ENCODE data around the gene OSBPL9. TPM values are rescaled to one million over a fixed set of nuclear protein-coding genes. Genes with fewer than 3 reads are reported as not detected.
A peak's percentile ranks its signal among the peaks of the same experiment; 100 is the strongest.

OSBPL9 gene
- total and polyA plus RNA-seq, 10 of the 15 experiments (the other 5 are each of a cell fraction or from before 2014, with no cell fraction given) = 25.9 to 156 (median 108) TPM

- no peak overlapping the region for H2AFZ ChIP-seq (ENCODE audit: control insufficient read depth, low read depth, low read length)
- H3K4me1 ChIP-seq (ENCODE audit: control insufficient read depth, insufficient read depth, low read length) = peaks cover 34% of the 10 kb centered on the region; the same call in 1 of the 2 replicates
- no peaks in the 10 kb centered on the region for H4K20me1 ChIP-seq (ENCODE audit: control insufficient read depth, insufficient read depth)
- ChIA-PET SMC1A (ENCODE audit: uncharacterized antibody, unreplicated experiment) (interaction anchor here (0.7 to 14.3 kb wide), 3 partner anchors 13 to 22 kb away, joined by 4 to 154 read pairs (median 4); no protein-coding TSS in a partner anchor), RAD21 (ENCODE audit: unreplicated experiment) (interaction anchor here (1.1 to 5.5 kb wide), 3 partner anchors 9 to 14 kb away, joined by 3 to 50 read pairs (median 4); no protein-coding TSS in a partner anchor), POLR2A (interaction anchor here (0.6 to 9.1 kb wide), 2 partner anchors 12 to 315 kb away, joined by 4 to 99 read pairs; partner anchors contain the start of gene BTF3L4), CTCF (interaction anchor here (0.5 to 1.4 kb wide), 8 partner anchors 9 to 253 kb away, joined by 3 to 5 read pairs (median 3); no protein-coding TSS in a partner anchor)
- ATAC-seq (no peak), DNase-seq (ENCODE audit: low read depth, low spot score) (no peak), FAIRE-seq (no peak)
- intact Hi-C loops (cut with micrococcal nuclease; ENCODE audit: unreplicated experiment) = no loop called here
- in situ Hi-C loops (cut with MboI) = no loop called here
- H3K4me3 ChIP-seq = 0 out of 2 replicates have a peak overlapping the region, but pooled peaks have one; percentile 12
- peak overlapping the region; percentile 7; the same call in 1 of the 2 replicates for H3K27ac ChIP-seq (ENCODE audit: control insufficient read depth, insufficient read depth)
- no peak overlapping the region for H3K9ac ChIP-seq (ENCODE audit: control insufficient read depth, insufficient read depth, low read length)
- BruUV-seq (replicated peaks) = no TSS peak
- H3K4me2 ChIP-seq (ENCODE audit: control insufficient read depth, insufficient read depth) = no peak overlapping the region; the same call in 1 of the 2 replicates
- H3K79me2 ChIP-seq (ENCODE audit: control insufficient read depth, insufficient read depth, low read length) = peaks cover 80% of the 10 kb centered on the region
- no peaks in the 10 kb centered on the region for H3K9me3 ChIP-seq (replicated peaks; ENCODE audit: control insufficient read depth, insufficient read depth, low read length)
- WGBS (ENCODE audit: insufficient coverage, insufficient replicate concordance, low lambda C conversion rate, missing lambda C conversion rate) = 95% methylated on average over 1 of the region's 1 CpG
- H3K36me3 ChIP-seq (ENCODE audit: control insufficient read depth in 2 of 2, insufficient read depth in 2 of 2, low read length in 1 of 2) = peaks cover 0 to 3% of the 10 kb centered on the region in 2 experiments; a peak in 1 of 4 replicates
- H3K27me3 ChIP-seq (replicated peaks in 1 of 2; ENCODE audit: control insufficient read depth in 2 of 2, insufficient read depth in 2 of 2, low read length in 1 of 2) = no peaks in the 10 kb centered on the region
- TF ChIP-seq SMAD5 (IDR thresholded peaks at IDR 0.05; ENCODE audit: low read depth) (no peak), CUX1 (IDR thresholded peaks at IDR 0.05; ENCODE audit: insufficient replicate concordance, low read depth, low read length) (no peak), ZNF274 (IDR thresholded peaks at IDR 0.05; ENCODE audit: insufficient read depth, insufficient read length) (no peak), SREBF2 (IDR thresholded peaks at IDR 0.05; ENCODE audit: low read length) (no peak)
- TF ChIP-seq, protein P1, sequence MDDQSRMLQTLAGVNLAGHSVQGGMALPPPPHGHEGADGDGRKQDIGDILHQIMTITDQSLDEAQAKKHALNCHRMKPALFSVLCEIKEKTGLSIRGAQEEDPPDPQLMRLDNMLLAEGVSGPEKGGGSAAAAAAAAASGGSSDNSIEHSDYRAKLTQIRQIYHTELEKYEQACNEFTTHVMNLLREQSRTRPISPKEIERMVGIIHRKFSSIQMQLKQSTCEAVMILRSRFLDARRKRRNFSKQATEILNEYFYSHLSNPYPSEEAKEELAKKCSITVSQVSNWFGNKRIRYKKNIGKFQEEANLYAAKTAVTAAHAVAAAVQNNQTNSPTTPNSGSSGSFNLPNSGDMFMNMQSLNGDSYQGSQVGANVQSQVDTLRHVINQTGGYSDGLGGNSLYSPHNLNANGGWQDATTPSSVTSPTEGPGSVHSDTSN (IDR thresholded peaks at IDR 0.05; ENCODE audit: insufficient replicate concordance, low read depth, low read length) = no peak
- TF ChIP-seq, protein P2, sequence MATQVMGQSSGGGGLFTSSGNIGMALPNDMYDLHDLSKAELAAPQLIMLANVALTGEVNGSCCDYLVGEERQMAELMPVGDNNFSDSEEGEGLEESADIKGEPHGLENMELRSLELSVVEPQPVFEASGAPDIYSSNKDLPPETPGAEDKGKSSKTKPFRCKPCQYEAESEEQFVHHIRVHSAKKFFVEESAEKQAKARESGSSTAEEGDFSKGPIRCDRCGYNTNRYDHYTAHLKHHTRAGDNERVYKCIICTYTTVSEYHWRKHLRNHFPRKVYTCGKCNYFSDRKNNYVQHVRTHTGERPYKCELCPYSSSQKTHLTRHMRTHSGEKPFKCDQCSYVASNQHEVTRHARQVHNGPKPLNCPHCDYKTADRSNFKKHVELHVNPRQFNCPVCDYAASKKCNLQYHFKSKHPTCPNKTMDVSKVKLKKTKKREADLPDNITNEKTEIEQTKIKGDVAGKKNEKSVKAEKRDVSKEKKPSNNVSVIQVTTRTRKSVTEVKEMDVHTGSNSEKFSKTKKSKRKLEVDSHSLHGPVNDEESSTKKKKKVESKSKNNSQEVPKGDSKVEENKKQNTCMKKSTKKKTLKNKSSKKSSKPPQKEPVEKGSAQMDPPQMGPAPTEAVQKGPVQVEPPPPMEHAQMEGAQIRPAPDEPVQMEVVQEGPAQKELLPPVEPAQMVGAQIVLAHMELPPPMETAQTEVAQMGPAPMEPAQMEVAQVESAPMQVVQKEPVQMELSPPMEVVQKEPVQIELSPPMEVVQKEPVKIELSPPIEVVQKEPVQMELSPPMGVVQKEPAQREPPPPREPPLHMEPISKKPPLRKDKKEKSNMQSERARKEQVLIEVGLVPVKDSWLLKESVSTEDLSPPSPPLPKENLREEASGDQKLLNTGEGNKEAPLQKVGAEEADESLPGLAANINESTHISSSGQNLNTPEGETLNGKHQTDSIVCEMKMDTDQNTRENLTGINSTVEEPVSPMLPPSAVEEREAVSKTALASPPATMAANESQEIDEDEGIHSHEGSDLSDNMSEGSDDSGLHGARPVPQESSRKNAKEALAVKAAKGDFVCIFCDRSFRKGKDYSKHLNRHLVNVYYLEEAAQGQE (IDR thresholded peaks at IDR 0.05; ENCODE audit: low read depth, low read length) = no peak
These were observed 124.3 kb downstream of the OSBPL9 start for GRCh38 chr1:51741121-51741681.
